Gastroesophageal sphincter (tissue), 3 donors: ENCODE data around the gene C6orf47.

Experiments
- CTCF ChIP-seq, 4 experiments: fragments of 200-600 bp in 2 of 4; fragments of 450-650 bp in 2 of 4; sonication (generic) in 1 of 4; IDR thresholded peaks; one replicate each; pipeline ENCODE4 v1.5.1; 2017 to 2019; ENCODE audit warnings: antibody characterized with exemption in 4 of 4, mild to moderate bottlenecking in 2 of 4, moderate library complexity in 2 of 4
- POLR2AphosphoS5 ChIP-seq: sonication (generic); formaldehyde crosslinking; IDR thresholded peaks from one replicate; pipeline ENCODE4 v1.6.1; 2017; ENCODE audit warnings: antibody characterized with exemption

- no peak for TF ChIP-seq CTCF (IDR thresholded peaks at IDR 0.05)
- no peak for TF ChIP-seq POLR2AphosphoS5
Observed at GRCh38 chr6:31622684-31623091, 37.9 kb downstream of the C6orf47 start.
